ENCODE measurements around the gene EFHD2.

GRCh38 chr1:15360700-15361099, 49.0 kb upstream of the EFHD2 start:
- TF ChIP-seq CTCF (IDR thresholded peaks at IDR 0.05), result no peak
- TF ChIP-seq POLR2A (IDR thresholded peaks at IDR 0.05), result no peak
